B cell (primary cell): ENCODE data around the gene SNAP29. TPM values are rescaled to one million over a fixed set of nuclear protein-coding genes. Genes with fewer than 3 reads are reported as not detected.

Experiments
- ATAC-seq: fragments of 200-7000 bp; cut with Tn5 transposase; one replicate; pipeline ENCODE4 v1.10.0; 2021; ENCODE audit warnings: low read depth, mild to moderate bottlenecking, moderate number of reproducible peaks, moderate library complexity
- CTCF ChIA-PET: fragments of 350-600 bp; sonication (Branson Sonifier 250); formaldehyde crosslinking; loops from one replicate; lab custom pipeline; 2021; ENCODE audit warnings: antibody characterized with exemption, inconsistent platforms; lab: Charles Lee
- POLR2A ChIA-PET: fragments of 350-600 bp; sonication (Branson Sonifier 250); formaldehyde crosslinking; loops from one replicate; lab custom pipeline; 2021; ENCODE audit warnings: antibody characterized with exemption; lab: Charles Lee
- DNase-seq: peaks from one replicate; pipeline ENCODE4 v3.0.0; 2013
- H2AFZ ChIP-seq: 2 replicates; pipeline ENCODE4 v1.6.1; 2012; ENCODE audit warnings: mild to moderate bottlenecking, low read depth, low read length; ENCODE audit not compliant: insufficient read depth, poor library complexity, severe bottlenecking
- H3K27ac ChIP-seq, 2 donors: 1 replicate in 1 of 2; 2 replicates in 1 of 2; pipeline ENCODE4 v1.5.1; 2012 to 2013; ENCODE audit warnings: low read length in 2 of 2, mild to moderate bottlenecking in 2 of 2, moderate library complexity in 1 of 2
- H3K27me3 ChIP-seq, 4 experiments: fragments of 200-600 bp in 1 of 4; sonication (generic) in 1 of 4; replicated peaks in 1 of 4; 1 replicate in 2 of 4; 2 replicates in 2 of 4; pipeline versions ENCODE4 v1.6.1 to v1.7.0; 2013 to 2016; ENCODE audit warnings: low read length in 3 of 4, mild to moderate bottlenecking in 2 of 4, mixed read lengths in 1 of 4, moderate library complexity in 1 of 4; ENCODE audit not compliant: insufficient read depth in 4 of 4, control insufficient read depth in 3 of 4; ENCODE audit errors: control extremely low read depth in 1 of 4
- H3K36me3 ChIP-seq, 2 experiments: replicated peaks in 1 of 2; 1 replicate in 1 of 2; 2 replicates in 1 of 2; pipeline versions ENCODE4 v1.6.1 to v1.7.1; 2013; ENCODE audit warnings: low read length in 1 of 2; ENCODE audit not compliant: insufficient read depth in 2 of 2, control insufficient read depth in 1 of 2; ENCODE audit errors: control extremely low read depth in 1 of 2, extremely low read depth in 1 of 2
- H3K4me1 ChIP-seq, 2 donors: fragments of 200-600 bp in 1 of 2; sonication (generic) in 1 of 2; 1 replicate in 1 of 2; 2 replicates in 1 of 2; pipeline versions ENCODE4 v1.5.1 to v1.6.1; 2013 to 2017; ENCODE audit warnings: low read length in 2 of 2; ENCODE audit not compliant: control insufficient read depth in 2 of 2, insufficient read depth in 2 of 2
- H3K4me2 ChIP-seq: replicated peaks from 2 replicates; pipeline ENCODE3; 2012; ENCODE audit warnings: mild to moderate bottlenecking, low read depth, low read length; ENCODE audit not compliant: poor library complexity, severe bottlenecking
- H3K4me3 ChIP-seq, 5 experiments: fragments of 200-600 bp in 1 of 5; sonication (generic) in 1 of 5; 1 replicate in 3 of 5; 2 replicates in 2 of 5; pipeline versions ENCODE4 v1.5.1 to v1.7.0; 2011 to 2016; ENCODE audit warnings: low read length in 4 of 5, mild to moderate bottlenecking in 4 of 5, low read depth in 2 of 5, control low read depth in 1 of 5, moderate library complexity in 1 of 5; ENCODE audit not compliant: insufficient read depth in 1 of 5; ENCODE audit errors: control extremely low read depth in 1 of 5, extremely low read depth in 1 of 5
- H3K79me2 ChIP-seq: fragments of 200-600 bp; sonication (generic); one replicate; pipeline ENCODE4 v1.6.0; 2016; ENCODE audit warnings: low read length; ENCODE audit not compliant: control insufficient read depth, insufficient read depth
- H3K9ac ChIP-seq: fragments of 200-600 bp; sonication (generic); 2 replicates; pipeline ENCODE4 v1.6.1; 2017; ENCODE audit warnings: mild to moderate bottlenecking, low read length, moderate library complexity
- H3K9me3 ChIP-seq, 3 donors: one replicate each; pipeline versions ENCODE4 v1.6.1 to v1.7.1; 2013; ENCODE audit warnings: low read length in 2 of 3; ENCODE audit not compliant: control insufficient read depth in 2 of 3, insufficient read depth in 1 of 3; ENCODE audit errors: control extremely low read depth in 1 of 3
- H4K20me1 ChIP-seq: 2 replicates; pipeline ENCODE4 v1.6.0; 2012; ENCODE audit warnings: mild to moderate bottlenecking, low read length; ENCODE audit not compliant: insufficient read depth, control insufficient read depth, poor library complexity, severe bottlenecking
- H3K27ac Mint-ChIP-seq: one replicate; pipeline ENCODE4 v1.8.0; 2021; ENCODE audit warnings: mixed read lengths
- H3K27me3 Mint-ChIP-seq: one replicate; pipeline ENCODE4 v1.8.0; 2021; ENCODE audit warnings: mixed read lengths
- H3K4me1 Mint-ChIP-seq: one replicate; pipeline ENCODE4 v1.8.0; 2021; ENCODE audit warnings: mixed read lengths
- H3K4me3 Mint-ChIP-seq: one replicate; pipeline ENCODE4 v1.8.0; 2021; ENCODE audit warnings: mixed read lengths
- H3K9me3 Mint-ChIP-seq: one replicate; pipeline ENCODE4 v1.8.0; 2022; ENCODE audit warnings: mixed read lengths; ENCODE audit not compliant: insufficient read depth
- EZH2 ChIP-seq: IDR thresholded peaks from 2 replicates; pipeline ENCODE4 v1.6.1; 2012; ENCODE audit warnings: borderline replicate concordance, low read depth, mild to moderate bottlenecking, moderate library complexity, low read length; ENCODE audit not compliant: insufficient read depth, poor library complexity, severe bottlenecking
- WGBS: methylation state at CpG from one replicate; pipeline ENCODE4 v1.1.5; 2013; ENCODE audit warnings: missing lambda C conversion rate; ENCODE audit not compliant: insufficient coverage; 5-methylcytosine and 5-hydroxymethylcytosine counted together
- intact Hi-C: fragments of 100-400 bp; cut with micrococcal nuclease; formaldehyde crosslinking; loops from one replicate; pipeline ENCODE4 v1.10.0; 2022
- polyA plus RNA-seq: library from polyadenylated mRNA; depleted of rRNA; stranded (reverse); fragments of >200 nt; gene quantifications from 2 replicates; pipeline ENCODE4 v1.2.3, GENCODE V29; 2012
- total RNA-seq, 2 donors: library from RNA; stranded (reverse); fragments of 120-200 nt in 1 of 2; gene quantifications; 1 replicate in 1 of 2; 2 replicates in 1 of 2; pipeline versions ENCODE4 v1.2.3 to v1.2.4, GENCODE V29; 2013 to 2022
- TF ChIP-seq, protein P1 (sequence below): fragments of 200-600 bp; IDR thresholded peaks from one replicate; pipeline ENCODE4 v1.8.0; 2022; ENCODE audit warnings: antibody characterized with exemption, mild to moderate bottlenecking

Gene SNAP29
- total and polyA plus RNA-seq, 2 donors (not counting 1 experiment from before 2014, with no cell fraction given), result 13.4 to 17.4 TPM

DNA sequence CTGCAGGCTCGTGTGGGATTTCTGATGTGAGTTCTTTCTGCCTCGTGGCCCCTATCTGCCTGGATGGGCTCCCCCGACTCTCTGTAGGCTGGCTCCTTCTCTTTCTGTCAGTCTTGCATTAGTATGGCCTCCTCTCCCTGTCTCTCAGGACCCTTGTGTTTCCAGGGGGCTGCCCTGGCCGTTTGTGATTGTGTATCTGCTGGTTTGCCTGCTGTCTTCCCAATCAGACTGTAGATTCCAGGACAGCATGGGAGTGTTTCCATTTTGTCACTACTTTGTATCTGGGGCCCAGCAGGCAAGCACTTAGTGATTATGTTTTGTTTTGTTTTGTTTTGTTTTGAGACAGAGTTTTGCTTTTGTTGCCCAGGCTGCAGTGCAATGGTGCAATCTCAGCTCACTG, 25.6 kb downstream of the SNAP29 start:
- intact Hi-C loops, result no loop called here
- ChIA-PET POLR2A (no interaction called here), CTCF (no interaction called here)
- 88% methylated on average over 4 of the region's 4 CpGs for WGBS
- H3K9ac ChIP-seq, result no peak overlapping the region
- no peaks in the 10 kb centered on the region for H3K4me1 Mint-ChIP-seq
- H3K9me3 ChIP-seq, result no peaks in the 10 kb centered on the region
- no peak overlapping the region for H2AFZ ChIP-seq
- TF ChIP-seq, protein P1, sequence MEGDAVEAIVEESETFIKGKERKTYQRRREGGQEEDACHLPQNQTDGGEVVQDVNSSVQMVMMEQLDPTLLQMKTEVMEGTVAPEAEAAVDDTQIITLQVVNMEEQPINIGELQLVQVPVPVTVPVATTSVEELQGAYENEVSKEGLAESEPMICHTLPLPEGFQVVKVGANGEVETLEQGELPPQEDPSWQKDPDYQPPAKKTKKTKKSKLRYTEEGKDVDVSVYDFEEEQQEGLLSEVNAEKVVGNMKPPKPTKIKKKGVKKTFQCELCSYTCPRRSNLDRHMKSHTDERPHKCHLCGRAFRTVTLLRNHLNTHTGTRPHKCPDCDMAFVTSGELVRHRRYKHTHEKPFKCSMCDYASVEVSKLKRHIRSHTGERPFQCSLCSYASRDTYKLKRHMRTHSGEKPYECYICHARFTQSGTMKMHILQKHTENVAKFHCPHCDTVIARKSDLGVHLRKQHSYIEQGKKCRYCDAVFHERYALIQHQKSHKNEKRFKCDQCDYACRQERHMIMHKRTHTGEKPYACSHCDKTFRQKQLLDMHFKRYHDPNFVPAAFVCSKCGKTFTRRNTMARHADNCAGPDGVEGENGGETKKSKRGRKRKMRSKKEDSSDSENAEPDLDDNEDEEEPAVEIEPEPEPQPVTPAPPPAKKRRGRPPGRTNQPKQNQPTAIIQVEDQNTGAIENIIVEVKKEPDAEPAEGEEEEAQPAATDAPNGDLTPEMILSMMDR, result no peak
- no peak for TF ChIP-seq EZH2
- H4K20me1 ChIP-seq, result no peaks in the 10 kb centered on the region
- ATAC-seq (no peak), DNase-seq (no peak)
- no peak overlapping the region for H3K27ac Mint-ChIP-seq
- no peaks in the 10 kb centered on the region for H3K79me2 ChIP-seq
- no peaks in the 10 kb centered on the region for H3K27me3 Mint-ChIP-seq
- no peak overlapping the region for H3K4me2 ChIP-seq
- no peaks in the 10 kb centered on the region for H3K4me1 ChIP-seq
- H3K4me3 ChIP-seq, result no peak overlapping the region
- H3K9me3 Mint-ChIP-seq, result no peaks in the 10 kb centered on the region
- peaks cover 0 to 52% of the 10 kb centered on the region in 2 experiments for H3K36me3 ChIP-seq
- no peak overlapping the region for H3K27ac ChIP-seq
- H3K27me3 ChIP-seq, result no peaks in the 10 kb centered on the region
- no peak overlapping the region for H3K4me3 Mint-ChIP-seq

DNA sequence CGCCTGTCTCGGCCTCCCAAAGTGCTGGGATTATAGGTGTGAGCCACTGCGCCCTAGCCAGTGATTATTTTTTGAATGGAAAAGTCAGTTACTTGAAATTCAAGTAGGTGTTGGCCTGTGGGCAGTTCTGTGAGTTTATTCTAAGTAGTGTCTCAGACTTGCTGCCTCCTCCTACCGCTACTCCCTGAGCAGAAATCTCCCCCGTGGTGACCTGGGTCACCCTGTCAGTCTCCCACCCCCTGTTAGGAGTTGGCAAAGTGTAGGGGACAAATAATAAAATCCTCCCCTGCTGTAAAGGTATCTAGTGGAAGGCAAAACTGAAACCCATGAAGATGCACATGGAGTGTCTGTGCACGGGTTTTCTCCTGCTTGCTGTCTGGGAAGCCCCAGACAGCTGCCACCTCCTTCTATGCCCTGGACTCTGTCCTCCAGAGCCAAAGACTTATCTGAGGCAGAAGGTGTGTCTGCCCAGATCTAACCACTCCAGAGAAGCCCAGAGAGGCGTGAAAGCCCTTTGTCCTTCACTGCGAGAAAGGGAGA, 26.3 kb downstream of the SNAP29 start:
- Histone ChIP-seq H3K79me2 (no peaks in the 10 kb centered on the region), H3K9me3 (no peaks in the 10 kb centered on the region), H2AFZ (no peak overlapping the region), H3K27ac (no peak overlapping the region), H3K9ac (no peak overlapping the region), H3K27me3 (no peaks in the 10 kb centered on the region), H3K36me3 (peaks cover 0 to 52% of the 10 kb centered on the region in 2 experiments), H3K4me3 (no peak overlapping the region), H4K20me1 (no peaks in the 10 kb centered on the region), H3K4me1 (no peaks in the 10 kb centered on the region), H3K4me2 (no peak overlapping the region)
- intact Hi-C loops, result no loop called here
- Mint-ChIP-seq H3K4me1 (no peaks in the 10 kb centered on the region), H3K4me3 (no peak overlapping the region), H3K27me3 (no peaks in the 10 kb centered on the region), H3K9me3 (no peaks in the 10 kb centered on the region), H3K27ac (no peak overlapping the region)
- no peak for DNase-seq
- ChIA-PET POLR2A (interaction anchor here (0.7 kb wide), 1 partner anchor 11 kb away, joined by 3 read pairs; no protein-coding TSS in a partner anchor), CTCF (interaction anchor here (0.5 to 1.1 kb wide), 6 partner anchors 35 to 762 kb away, joined by 3 to 4 read pairs (median 3); partner anchors contain the start of gene SDF2L1)
- WGBS, result 86% methylated on average over 6 of the region's 8 CpGs
- no peak for TF ChIP-seq EZH2
- TF ChIP-seq, protein P1, result no peak
- no peak for ATAC-seq
